Activated CD4-positive, alpha-beta T cell treated with anti-CD3 and anti-CD28 coated beads for 36 hours (primary cell): ENCODE measurements around the gene SNUPN. TPM values are rescaled to one million over a fixed set of nuclear protein-coding genes. Genes with fewer than 3 reads are reported as not detected.
"Not testable (repeated sequence)": the region's sequence is repeated elsewhere in the genome, so short reads cannot be mapped to it uniquely, and the experiment has no call there.

Experiments used
- ATAC-seq: fragments of 200-7000 bp; cut with Tn5 transposase; one replicate; pipeline ENCODE4 v1.10.0; 2021; ENCODE audit warnings: mild to moderate bottlenecking, moderate library complexity
- CTCF ChIA-PET: fragments of 350-600 bp; sonication (Branson Sonifier 250); formaldehyde crosslinking; loops from one replicate; lab custom pipeline; 2021; ENCODE audit warnings: antibody characterized with exemption; lab: Charles Lee
- POLR2A ChIA-PET: fragments of 350-600 bp; sonication (Branson Sonifier 250); formaldehyde crosslinking; loops from one replicate; lab custom pipeline; 2021; ENCODE audit warnings: antibody characterized with exemption, inconsistent platforms; lab: Charles Lee
- DNase-seq: peaks from one replicate; pipeline ENCODE4 v3.0.0-alpha.2; 2020
- H3K27ac Mint-ChIP-seq: one replicate; pipeline ENCODE4 v1.8.0; 2021; ENCODE audit warnings: mixed read lengths
- H3K27me3 Mint-ChIP-seq: one replicate; pipeline ENCODE4 v1.8.0; 2021; ENCODE audit warnings: mixed read lengths
- H3K36me3 Mint-ChIP-seq: one replicate; pipeline ENCODE4 v1.8.0; 2021; ENCODE audit warnings: low read depth, mixed read lengths
- H3K4me1 Mint-ChIP-seq: one replicate; pipeline ENCODE4 v1.8.0; 2021; ENCODE audit warnings: mixed read lengths
- H3K4me3 Mint-ChIP-seq: one replicate; pipeline ENCODE4 v1.8.0; 2021; ENCODE audit warnings: mild to moderate bottlenecking, moderate library complexity, mixed read lengths
- H3K9me3 Mint-ChIP-seq: one replicate; pipeline ENCODE4 v1.8.0; 2021; ENCODE audit warnings: low read depth, mixed read lengths
- intact Hi-C, 2 experiments: fragments of 100-400 bp; cut with DNase I in 1 of 2; cut with micrococcal nuclease in 1 of 2; formaldehyde crosslinking; loops; one replicate each; pipeline versions ENCODE4 v1.14.2 to v1.15.1; 2022 to 2024; cut with DNase I, micrococcal nuclease
- total RNA-seq, 2 experiments: library from RNA; stranded (reverse); gene quantifications; one replicate each; pipeline ENCODE4 v1.2.3, GENCODE V29; 2021

Gene SNUPN
- total RNA-seq, 2 experiments from 2014 or later, result 37.4 to 40.3 TPM

GRCh38 chr15:75597667-75598341 is 27.7 kb downstream of the SNUPN start:
- intact Hi-C loops, result loop anchor here in 1 of 2 experiments (1.0 to 5.0 kb wide), 2 partner anchors 42 to 84 kb away; partner anchors contain the start of gene IMP3
- CTCF ChIA-PET, result interaction anchor here (0.7 to 2.2 kb wide), 19 partner anchors 10 to 349 kb away, joined by 3 to 15 read pairs (median 4); partner anchors contain the start of genes IMP3 and PTPN9
- ATAC-seq (peak; percentile 75), DNase-seq (peak; percentile 64)
- no peak overlapping the region for H3K4me3 Mint-ChIP-seq
- H3K27ac Mint-ChIP-seq, result peak overlapping the region; percentile 85
- POLR2A ChIA-PET, result no interaction called here
- H3K4me1 Mint-ChIP-seq, result peaks cover 25% of the 10 kb centered on the region
- no peaks in the 10 kb centered on the region for H3K27me3 Mint-ChIP-seq
- no peaks in the 10 kb centered on the region for H3K9me3 Mint-ChIP-seq
- H3K36me3 Mint-ChIP-seq, result peaks cover 55% of the 10 kb centered on the region

GRCh38 chr15:75596703-75597345 is 28.7 kb downstream of the SNUPN start:
- POLR2A ChIA-PET, result no interaction called here
- no peak overlapping the region for H3K27ac Mint-ChIP-seq
- peaks cover 60% of the 10 kb centered on the region for H3K36me3 Mint-ChIP-seq

GRCh38 chr15:75594276-75594675 is 31.2 kb downstream of the SNUPN start:
- Mint-ChIP-seq H3K27me3 (no peaks in the 10 kb centered on the region), H3K36me3 (peaks cover 53% of the 10 kb centered on the region), H3K9me3 (no peaks in the 10 kb centered on the region), H3K27ac (no peak overlapping the region), H3K4me1 (peaks cover 36% of the 10 kb centered on the region), H3K4me3 (no peak overlapping the region)
- ATAC-seq, result no peak
- no peak for DNase-seq
- CTCF ChIA-PET, result interaction anchor here (0.6 kb wide), 1 partner anchor 1685 kb away, joined by 3 read pairs; no protein-coding TSS in a partner anchor
- POLR2A ChIA-PET, result no interaction called here
- intact Hi-C loops, result no loop called here

More at GRCh38 chr15:75596703-75597345, 28.7 kb downstream of the SNUPN start:
- H3K9me3 Mint-ChIP-seq, result no peaks in the 10 kb centered on the region
- intact Hi-C loops, result loop anchor here in 1 of 2 experiments (1.0 to 5.0 kb wide), 2 partner anchors 43 to 85 kb away; partner anchors contain the start of gene IMP3
- H3K4me1 Mint-ChIP-seq, result peaks cover 25% of the 10 kb centered on the region
- CTCF ChIA-PET, result interaction anchor here (0.7 to 2.2 kb wide), 13 partner anchors 11 to 348 kb away, joined by 3 to 15 read pairs (median 4); partner anchors contain the start of genes IMP3 and PTPN9
- no peaks in the 10 kb centered on the region for H3K27me3 Mint-ChIP-seq
- H3K4me3 Mint-ChIP-seq, result no peak overlapping the region
- ATAC-seq (no peak), DNase-seq (no peak)

DNA sequence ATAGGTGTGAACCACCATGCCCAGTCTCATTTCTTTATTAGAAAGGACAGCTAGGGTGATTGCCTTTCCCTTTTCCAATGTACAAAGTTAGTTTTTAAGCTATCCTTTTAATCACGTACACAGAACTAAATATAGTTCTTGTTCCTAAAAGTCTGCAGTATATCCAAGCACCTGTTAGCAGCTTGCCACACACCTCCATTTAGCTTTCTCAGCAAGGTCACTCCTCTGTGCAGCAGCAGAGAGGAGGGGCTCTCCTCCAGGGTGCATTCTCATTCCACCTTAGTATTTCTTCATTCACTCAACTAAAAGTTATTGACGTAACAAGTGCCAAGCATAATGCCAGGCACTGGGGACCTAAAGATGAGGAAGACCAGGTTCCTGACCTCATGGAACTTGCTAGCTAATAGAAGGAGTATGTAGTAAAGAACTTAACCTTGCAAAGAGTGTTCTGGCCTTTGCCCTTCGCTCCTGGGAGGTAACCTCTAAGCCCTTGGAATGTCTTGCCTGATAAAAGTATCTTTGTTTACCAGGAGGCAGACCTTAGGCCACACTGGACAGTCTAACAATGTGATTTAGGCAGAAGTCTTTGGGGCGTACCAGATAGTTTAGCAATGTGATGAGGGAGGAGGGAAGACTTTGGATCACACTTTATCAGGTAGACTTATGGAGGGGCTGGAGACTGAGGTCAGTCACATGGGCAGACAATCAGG is 33.7 kb downstream of the SNUPN start:
- H3K9me3 Mint-ChIP-seq, result no peaks in the 10 kb centered on the region
- H3K4me1 Mint-ChIP-seq, result peaks cover 22% of the 10 kb centered on the region
- intact Hi-C loops, result no loop called here
- H3K36me3 Mint-ChIP-seq, result peaks cover 49% of the 10 kb centered on the region
- ChIA-PET CTCF (no interaction called here), POLR2A (no interaction called here)
- DNase-seq (no peak), ATAC-seq (no peak)
- no peaks in the 10 kb centered on the region for H3K27me3 Mint-ChIP-seq
- no peak overlapping the region for H3K27ac Mint-ChIP-seq
- no peak overlapping the region for H3K4me3 Mint-ChIP-seq

GRCh38 chr15:75590239-75590638 is 35.3 kb downstream of the SNUPN start:
- POLR2A ChIA-PET, result interaction anchor here (0.6 kb wide), 2 partner anchors 32 to 1751 kb away, joined by 3 read pairs; no protein-coding TSS in a partner anchor
- H3K27me3 Mint-ChIP-seq, result no peaks in the 10 kb centered on the region
- peaks cover 15% of the 10 kb centered on the region for H3K4me1 Mint-ChIP-seq
- CTCF ChIA-PET, result interaction anchor here (0.5 to 1.3 kb wide), 5 partner anchors 11 to 81 kb away, joined by 3 to 4 read pairs (median 3); partner anchors contain the start of gene PTPN9
- peak overlapping the region; percentile 5 for H3K27ac Mint-ChIP-seq
- H3K4me3 Mint-ChIP-seq, result no peak overlapping the region
- H3K9me3 Mint-ChIP-seq, result no peaks in the 10 kb centered on the region
- ATAC-seq (peak; percentile 90), DNase-seq (no peak)
- H3K36me3 Mint-ChIP-seq, result peaks cover 41% of the 10 kb centered on the region
- intact Hi-C loops, result no loop called here

DNA sequence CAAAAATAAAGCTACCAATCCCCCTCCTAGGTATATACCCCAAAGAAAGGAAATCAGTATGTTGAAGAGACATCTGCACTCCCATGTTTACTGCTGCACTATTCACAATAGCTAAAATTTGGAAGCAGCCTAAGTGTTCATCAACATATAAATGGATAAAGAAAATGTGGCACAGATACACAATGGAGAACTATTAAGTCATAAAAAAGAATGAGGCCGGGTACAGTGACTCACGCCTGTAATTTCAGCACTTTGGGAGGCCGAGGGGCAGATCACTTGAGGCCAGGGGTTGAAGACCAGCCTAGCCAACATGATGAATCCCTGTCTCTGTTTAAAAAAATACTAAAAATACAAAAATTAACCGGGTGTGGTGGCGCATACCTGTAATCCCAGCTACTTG is 36.5 kb downstream of the SNUPN start:
- no peaks in the 10 kb centered on the region for H3K9me3 Mint-ChIP-seq
- ChIA-PET POLR2A (no interaction called here), CTCF (interaction anchor here (0.6 kb wide), 1 partner anchor 632 kb away, joined by 3 read pairs; no protein-coding TSS in a partner anchor)
- H3K36me3 Mint-ChIP-seq, result peaks cover 33% of the 10 kb centered on the region
- peaks cover 15% of the 10 kb centered on the region for H3K4me1 Mint-ChIP-seq
- no peak overlapping the region for H3K4me3 Mint-ChIP-seq
- intact Hi-C loops, result no loop called here
- no peaks in the 10 kb centered on the region for H3K27me3 Mint-ChIP-seq
- no peak overlapping the region for H3K27ac Mint-ChIP-seq
- ATAC-seq (no peak), DNase-seq (no peak)

GRCh38 chr15:75586422-75586821 is 39.1 kb downstream of the SNUPN start:
- H3K9me3 Mint-ChIP-seq, DNase-seq, ATAC-seq, H3K4me3 Mint-ChIP-seq, CTCF ChIA-PET, H3K27ac Mint-ChIP-seq, POLR2A ChIA-PET, H3K27me3 Mint-ChIP-seq, intact Hi-C loops: not testable (repeated sequence)
- H3K4me1 Mint-ChIP-seq, result peaks cover 15% of the 10 kb centered on the region
- H3K36me3 Mint-ChIP-seq, result peaks cover 24% of the 10 kb centered on the region

DNA sequence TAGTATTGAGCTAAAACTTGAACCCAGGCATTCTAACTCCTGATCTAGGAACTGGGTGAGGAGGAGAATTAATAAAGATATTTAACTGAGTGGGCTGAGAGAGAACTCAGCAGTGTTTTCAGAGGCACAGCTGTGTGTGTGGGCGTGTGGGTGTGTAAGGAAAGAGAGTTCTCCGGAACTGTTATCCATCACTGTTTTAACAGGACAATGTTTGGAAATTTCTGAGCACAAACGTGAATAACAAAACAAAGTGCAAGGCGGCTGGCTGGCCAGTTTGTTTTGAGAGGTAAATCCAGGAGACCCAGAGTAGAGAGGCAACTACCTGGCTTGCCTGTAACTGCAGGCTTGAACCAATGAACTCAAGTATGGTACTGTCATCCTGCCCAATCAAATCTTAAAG is 41.4 kb downstream of the SNUPN start:
- ChIA-PET POLR2A (no interaction called here), CTCF (interaction anchor here (0.5 to 0.7 kb wide), 2 partner anchors 15 to 216 kb away, joined by 3 read pairs; no protein-coding TSS in a partner anchor)
- H3K9me3 Mint-ChIP-seq, result no peaks in the 10 kb centered on the region
- ATAC-seq (no peak), DNase-seq (no peak)
- H3K27me3 Mint-ChIP-seq, result no peaks in the 10 kb centered on the region
- no peak overlapping the region for H3K27ac Mint-ChIP-seq
- intact Hi-C loops, result no loop called here
- peaks cover 8% of the 10 kb centered on the region for H3K4me1 Mint-ChIP-seq
- no peak overlapping the region for H3K4me3 Mint-ChIP-seq
- peaks cover 16% of the 10 kb centered on the region for H3K36me3 Mint-ChIP-seq

GRCh38 chr15:75583701-75584100 is 41.8 kb downstream of the SNUPN start:
- Mint-ChIP-seq H3K27me3 (no peaks in the 10 kb centered on the region), H3K36me3 (peaks cover 14% of the 10 kb centered on the region), H3K27ac (no peak overlapping the region), H3K4me1 (peaks cover 6% of the 10 kb centered on the region), H3K9me3 (no peaks in the 10 kb centered on the region), H3K4me3 (no peak overlapping the region)
- ChIA-PET POLR2A (no interaction called here), CTCF (interaction anchor here (0.7 to 1.7 kb wide), 2 partner anchors 14 to 216 kb away, joined by 3 to 4 read pairs; no protein-coding TSS in a partner anchor)
- ATAC-seq (no peak), DNase-seq (no peak)
- intact Hi-C loops, result no loop called here

- intact Hi-C loops, H3K27ac Mint-ChIP-seq, H3K4me1 Mint-ChIP-seq, H3K9me3 Mint-ChIP-seq, H3K27me3 Mint-ChIP-seq, ATAC-seq, H3K4me3 Mint-ChIP-seq, DNase-seq: not testable (repeated sequence)
- peaks cover 12% of the 10 kb centered on the region for H3K36me3 Mint-ChIP-seq
- ChIA-PET CTCF (interaction anchor here (1.7 kb wide), 1 partner anchor 15 kb away, joined by 4 read pairs; no protein-coding TSS in a partner anchor), POLR2A (interaction anchor here (1.2 kb wide), 1 partner anchor 57 kb away, joined by 3 read pairs; no protein-coding TSS in a partner anchor)
Observed at GRCh38 chr15:75582943-75583342, 42.6 kb downstream of the SNUPN start.
